ENCODE data around the gene ONECUT3.

DNA sequence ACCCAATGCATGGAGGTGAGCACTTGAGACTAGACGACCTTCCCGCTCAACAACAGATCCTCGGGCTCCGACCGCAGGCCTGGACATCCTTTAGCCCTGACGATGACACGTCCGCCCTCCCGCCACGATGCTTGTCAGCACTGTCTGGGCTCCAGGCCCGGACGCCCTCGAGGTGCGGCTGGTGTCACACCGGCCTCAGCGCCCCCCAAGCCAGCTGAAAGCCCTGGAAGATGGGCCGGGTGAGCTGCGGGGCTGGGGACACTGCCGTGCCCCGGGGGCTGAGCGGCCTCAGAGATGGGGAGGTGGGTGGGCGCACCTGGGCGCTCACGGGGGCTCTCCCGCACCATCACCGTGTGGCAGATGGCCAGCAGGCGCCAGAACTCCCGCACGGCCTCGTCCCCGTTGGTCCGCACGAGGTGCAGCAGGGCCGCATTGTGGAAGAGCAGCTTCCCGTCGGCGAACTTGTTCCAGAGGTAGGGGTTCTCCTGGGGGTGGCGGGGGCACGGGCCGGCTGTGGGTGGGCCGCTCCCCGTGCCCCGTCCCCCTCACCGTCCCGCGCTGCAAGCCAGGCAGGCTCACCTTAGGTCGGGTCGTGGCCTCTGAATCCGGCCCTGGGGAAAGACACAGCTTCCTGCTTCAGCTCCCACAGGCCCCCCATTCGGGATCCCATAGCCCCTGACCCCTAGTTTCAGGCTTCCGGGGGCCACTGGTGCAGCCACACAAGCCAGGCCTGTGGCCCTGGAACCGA, 43.3 kb downstream of the ONECUT3 start:
- TF ChIP-seq, protein P1, sequence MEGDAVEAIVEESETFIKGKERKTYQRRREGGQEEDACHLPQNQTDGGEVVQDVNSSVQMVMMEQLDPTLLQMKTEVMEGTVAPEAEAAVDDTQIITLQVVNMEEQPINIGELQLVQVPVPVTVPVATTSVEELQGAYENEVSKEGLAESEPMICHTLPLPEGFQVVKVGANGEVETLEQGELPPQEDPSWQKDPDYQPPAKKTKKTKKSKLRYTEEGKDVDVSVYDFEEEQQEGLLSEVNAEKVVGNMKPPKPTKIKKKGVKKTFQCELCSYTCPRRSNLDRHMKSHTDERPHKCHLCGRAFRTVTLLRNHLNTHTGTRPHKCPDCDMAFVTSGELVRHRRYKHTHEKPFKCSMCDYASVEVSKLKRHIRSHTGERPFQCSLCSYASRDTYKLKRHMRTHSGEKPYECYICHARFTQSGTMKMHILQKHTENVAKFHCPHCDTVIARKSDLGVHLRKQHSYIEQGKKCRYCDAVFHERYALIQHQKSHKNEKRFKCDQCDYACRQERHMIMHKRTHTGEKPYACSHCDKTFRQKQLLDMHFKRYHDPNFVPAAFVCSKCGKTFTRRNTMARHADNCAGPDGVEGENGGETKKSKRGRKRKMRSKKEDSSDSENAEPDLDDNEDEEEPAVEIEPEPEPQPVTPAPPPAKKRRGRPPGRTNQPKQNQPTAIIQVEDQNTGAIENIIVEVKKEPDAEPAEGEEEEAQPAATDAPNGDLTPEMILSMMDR (IDR thresholded peaks at IDR 0.05; ENCODE audit: low read depth, low read length): no peak
- TF ChIP-seq EZH2phosphoT487 (IDR thresholded peaks at IDR 0.05; ENCODE audit: low read depth): no peak
